Measurements from ENCODE around the gene SLC6A6. TPM values are rescaled to one million over a fixed set of nuclear protein-coding genes. Genes with fewer than 3 reads are reported as not detected.

The SLC6A6 gene
- total and polyA plus RNA-seq, 10 of the 15 experiments (the other 5 are each of a cell fraction or from before 2014, with no cell fraction given): 5.6 to 47.0 (median 20.2) TPM

DNA sequence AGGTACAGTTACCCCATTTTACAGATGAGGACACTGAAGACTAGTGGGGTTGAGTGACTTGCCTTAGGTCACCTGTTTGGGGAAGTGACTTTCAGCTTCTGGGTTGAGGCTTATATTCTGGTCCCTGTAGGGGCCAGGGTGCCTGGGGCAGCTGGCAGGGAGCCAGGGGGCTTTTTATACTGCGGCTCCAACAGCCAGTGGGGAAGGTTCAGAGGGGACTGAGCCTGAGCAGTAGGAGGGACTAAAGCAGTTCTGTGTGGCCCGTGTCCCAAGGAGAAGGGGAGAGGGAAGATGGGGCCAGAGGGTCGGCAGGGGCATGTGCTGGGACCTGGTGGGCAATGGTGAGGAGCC is 37.7 kb downstream of the SLC6A6 start:
- H3K27ac ChIP-seq (ENCODE audit: control insufficient read depth, insufficient read depth): no peak overlapping the region
- TF ChIP-seq PKNOX1 (IDR thresholded peaks at IDR 0.05) (peak; percentile 46; the same call in 1 of the 2 replicates), SPI1 (IDR thresholded peaks at IDR 0.05; ENCODE audit: borderline replicate concordance, insufficient read depth, low read depth, low read length) (peak; percentile 38; the same call in 1 of the 2 replicates), CEBPB (IDR thresholded peaks at IDR 0.05; ENCODE audit: borderline replicate concordance in 1 of 2, low read depth in 2 of 2, low read length in 2 of 2) (no peak), BRCA1 (IDR thresholded peaks at IDR 0.05; ENCODE audit: low read depth, low read length) (no peak), MXI1 (IDR thresholded peaks at IDR 0.05; ENCODE audit: low read depth, low read length) (no peak)
- no peak overlapping the region for H3K9ac ChIP-seq (ENCODE audit: control insufficient read depth, insufficient read depth, low read length)
- intact Hi-C loops (cut with micrococcal nuclease; ENCODE audit: unreplicated experiment): no loop called here
- peak; percentile 73 for ATAC-seq
- 43% methylated on average over 3 of the region's 3 CpGs for WGBS (ENCODE audit: insufficient coverage, insufficient replicate concordance, low lambda C conversion rate, missing lambda C conversion rate)
- H3K4me3 ChIP-seq: no peak overlapping the region
- H2AFZ ChIP-seq (ENCODE audit: control insufficient read depth, low read depth, low read length): no peak overlapping the region
- ChIA-PET POLR2A (no interaction called here), RAD21 (ENCODE audit: unreplicated experiment) (interaction anchor here (1.4 to 1.8 kb wide), 2 partner anchors 8 to 10 kb away, joined by 4 to 5 read pairs; no protein-coding TSS in a partner anchor), CTCF (interaction anchor here (0.6 to 2.7 kb wide), 4 partner anchors 28 to 326 kb away, joined by 3 to 12 read pairs (median 5); no protein-coding TSS in a partner anchor), SMC1A (ENCODE audit: uncharacterized antibody, unreplicated experiment) (interaction anchor here (1.3 kb wide), 1 partner anchor 19 kb away, joined by 4 read pairs; no protein-coding TSS in a partner anchor)
- in situ Hi-C loops (cut with MboI): no loop called here
- no peak for DNase-seq (ENCODE audit: low read depth, low spot score)
- H4K20me1 ChIP-seq (ENCODE audit: control insufficient read depth, insufficient read depth): no peaks in the 10 kb centered on the region
- FAIRE-seq: no peak
- peaks cover 9% of the 10 kb centered on the region for H3K79me2 ChIP-seq (ENCODE audit: control insufficient read depth, insufficient read depth, low read length)
- H3K4me1 ChIP-seq (ENCODE audit: control insufficient read depth, insufficient read depth, low read length): peaks cover 13% of the 10 kb centered on the region
- no peak overlapping the region for H3K4me2 ChIP-seq (ENCODE audit: control insufficient read depth, insufficient read depth)
- no TSS peak for BruUV-seq (replicated peaks)
- no peaks in the 10 kb centered on the region for H3K27me3 ChIP-seq (replicated peaks in 1 of 2; ENCODE audit: control insufficient read depth in 2 of 2, insufficient read depth in 2 of 2, low read length in 1 of 2)
- no peaks in the 10 kb centered on the region for H3K9me3 ChIP-seq (replicated peaks; ENCODE audit: control insufficient read depth, insufficient read depth, low read length)
- peaks cover 4 to 7% of the 10 kb centered on the region in 2 experiments; a peak in 2 of 4 replicates for H3K36me3 ChIP-seq (ENCODE audit: control insufficient read depth in 2 of 2, insufficient read depth in 2 of 2, low read length in 1 of 2)

Data from GM12878 (cell line).